Loucy (cell line): ENCODE data around the gene SIX3.

ENCODE experiments used
- H2AFZ ChIP-seq: fragments of 200-600 bp; sonication (generic); 2 replicates; pipeline ENCODE4 v1.6.0; 2016; ENCODE audit warnings: antibody characterized with exemption, mild to moderate bottlenecking, low read length, moderate library complexity
- H3F3A ChIP-seq: fragments of 200-600 bp; 2 replicates; pipeline ENCODE4 v1.6.0; 2016; ENCODE audit warnings: antibody characterized with exemption, low read depth, mild to moderate bottlenecking
- H3K27me3 ChIP-seq: fragments of 200-600 bp; sonication (generic); 2 replicates; pipeline ENCODE4 v1.6.1; 2014; ENCODE audit warnings: low read length, mild to moderate bottlenecking; ENCODE audit not compliant: insufficient read depth, poor library complexity, severe bottlenecking
- H3K36me3 ChIP-seq: fragments of 200-600 bp; sonication (generic); 2 replicates; pipeline ENCODE4 v1.6.1; 2016; ENCODE audit warnings: low read length; ENCODE audit not compliant: insufficient read depth
- H3K4me1 ChIP-seq: fragments of 200-600 bp; sonication (generic); 2 replicates; pipeline ENCODE4 v1.5.1; 2014; ENCODE audit warnings: low read length, mild to moderate bottlenecking; ENCODE audit not compliant: insufficient read depth, poor library complexity, severe bottlenecking
- H3K4me2 ChIP-seq: fragments of 200-600 bp; sonication (generic); 2 replicates; pipeline ENCODE4 v1.6.0; 2014; ENCODE audit warnings: antibody characterized with exemption, low read length, low read depth, mild to moderate bottlenecking; ENCODE audit not compliant: poor library complexity, severe bottlenecking
- H3K4me3 ChIP-seq: fragments of 200-600 bp; sonication (generic); 2 replicates; pipeline ENCODE4 v1.5.1; 2014; ENCODE audit warnings: low read length, mild to moderate bottlenecking, mixed read lengths; ENCODE audit not compliant: poor library complexity, severe bottlenecking
- H3K79me2 ChIP-seq: fragments of 200-600 bp; sonication (generic); 2 replicates; pipeline ENCODE4 v1.6.1; 2014; ENCODE audit warnings: low read length; ENCODE audit not compliant: insufficient read depth
- H3K9ac ChIP-seq: fragments of 200-600 bp; sonication (generic); 2 replicates; pipeline ENCODE4 v1.6.0; 2014; ENCODE audit warnings: mild to moderate bottlenecking, low read depth, low read length, moderate library complexity; ENCODE audit not compliant: poor library complexity, severe bottlenecking
- H3K9me2 ChIP-seq: fragments of 200-600 bp; sonication (generic); replicated peaks from 2 replicates; pipeline ENCODE4 v1.6.1; 2016; ENCODE audit warnings: low read depth, low read length, mixed read lengths
- H3K9me3 ChIP-seq: fragments of 200-600 bp; sonication (generic); 2 replicates; pipeline ENCODE4 v1.6.1; 2014; ENCODE audit warnings: mild to moderate bottlenecking, antibody characterized with exemption, low read length, low read depth; ENCODE audit not compliant: insufficient read depth
- H4K20me1 ChIP-seq: fragments of 200-600 bp; sonication (generic); 2 replicates; pipeline ENCODE4 v1.6.0; 2014; ENCODE audit warnings: antibody characterized with exemption, low read length, mild to moderate bottlenecking; ENCODE audit not compliant: insufficient read depth, poor library complexity, severe bottlenecking
- EZH2phosphoT487 ChIP-seq: fragments of 200-600 bp; IDR thresholded peaks from 2 replicates; pipeline ENCODE4 v1.6.1; 2018; ENCODE audit warnings: antibody characterized with exemption, mild to moderate bottlenecking, moderate library complexity, borderline replicate concordance
- TF ChIP-seq, protein P1 (sequence below): fragments of 200-600 bp; sonication (generic); conservative IDR thresholded peaks from 2 replicates; pipeline ENCODE4 v1.5.1; 2014; ENCODE audit warnings: mild to moderate bottlenecking, antibody characterized with exemption, low read length

SIX3 gene

GRCh38 chr2:44906972-44907371 is 34.5 kb upstream of the SIX3 start:
- Histone ChIP-seq H3K9me2 (no peaks in the 10 kb centered on the region), H3K9ac (no peak overlapping the region), H4K20me1 (no peaks in the 10 kb centered on the region), H3K36me3 (no peaks in the 10 kb centered on the region), H3F3A (no peaks in the 10 kb centered on the region), H3K4me1 (peaks cover 15% of the 10 kb centered on the region), H2AFZ (no peak overlapping the region), H3K27me3 (no peaks in the 10 kb centered on the region), H3K79me2 (no peaks in the 10 kb centered on the region), H3K4me2 (no peak overlapping the region), H3K4me3 (no peak overlapping the region), H3K9me3 (no peaks in the 10 kb centered on the region)
- no peak for TF ChIP-seq EZH2phosphoT487
- TF ChIP-seq, protein P1, sequence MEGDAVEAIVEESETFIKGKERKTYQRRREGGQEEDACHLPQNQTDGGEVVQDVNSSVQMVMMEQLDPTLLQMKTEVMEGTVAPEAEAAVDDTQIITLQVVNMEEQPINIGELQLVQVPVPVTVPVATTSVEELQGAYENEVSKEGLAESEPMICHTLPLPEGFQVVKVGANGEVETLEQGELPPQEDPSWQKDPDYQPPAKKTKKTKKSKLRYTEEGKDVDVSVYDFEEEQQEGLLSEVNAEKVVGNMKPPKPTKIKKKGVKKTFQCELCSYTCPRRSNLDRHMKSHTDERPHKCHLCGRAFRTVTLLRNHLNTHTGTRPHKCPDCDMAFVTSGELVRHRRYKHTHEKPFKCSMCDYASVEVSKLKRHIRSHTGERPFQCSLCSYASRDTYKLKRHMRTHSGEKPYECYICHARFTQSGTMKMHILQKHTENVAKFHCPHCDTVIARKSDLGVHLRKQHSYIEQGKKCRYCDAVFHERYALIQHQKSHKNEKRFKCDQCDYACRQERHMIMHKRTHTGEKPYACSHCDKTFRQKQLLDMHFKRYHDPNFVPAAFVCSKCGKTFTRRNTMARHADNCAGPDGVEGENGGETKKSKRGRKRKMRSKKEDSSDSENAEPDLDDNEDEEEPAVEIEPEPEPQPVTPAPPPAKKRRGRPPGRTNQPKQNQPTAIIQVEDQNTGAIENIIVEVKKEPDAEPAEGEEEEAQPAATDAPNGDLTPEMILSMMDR, result no peak

DNA sequence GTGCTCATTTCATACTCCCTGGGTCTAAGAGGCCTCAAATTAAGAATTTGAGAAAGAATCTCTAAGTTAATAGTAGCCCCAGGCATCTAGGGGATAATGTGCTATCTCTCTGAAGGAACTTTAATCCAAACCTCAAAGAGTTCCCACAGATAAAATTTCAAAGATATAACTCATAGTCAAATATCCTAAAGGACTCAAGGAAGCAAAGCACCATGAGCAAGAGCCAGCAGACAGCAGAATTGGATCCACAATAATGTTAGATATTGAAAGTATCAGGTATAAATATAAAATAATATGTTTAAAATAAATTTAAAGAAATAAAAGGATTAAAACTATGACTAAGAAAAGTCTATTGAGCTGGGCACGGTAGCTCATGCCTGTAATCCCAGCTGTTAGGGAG is 31.7 kb upstream of the SIX3 start:
- no peaks in the 10 kb centered on the region for H3K36me3 ChIP-seq
- no peak overlapping the region for H3K4me3 ChIP-seq
- no peaks in the 10 kb centered on the region for H3K4me1 ChIP-seq
- H3K27me3 ChIP-seq, result no peaks in the 10 kb centered on the region
- no peak overlapping the region for H2AFZ ChIP-seq
- H3K9me2 ChIP-seq, result no peaks in the 10 kb centered on the region
- H3K4me2 ChIP-seq, result no peak overlapping the region
- no peaks in the 10 kb centered on the region for H3K79me2 ChIP-seq
- no peak overlapping the region for H3K9ac ChIP-seq
- no peaks in the 10 kb centered on the region for H3K9me3 ChIP-seq
- TF ChIP-seq, protein P1, result no peak
- no peak for TF ChIP-seq EZH2phosphoT487
- H3F3A ChIP-seq, result no peaks in the 10 kb centered on the region
- H4K20me1 ChIP-seq, result no peaks in the 10 kb centered on the region

DNA sequence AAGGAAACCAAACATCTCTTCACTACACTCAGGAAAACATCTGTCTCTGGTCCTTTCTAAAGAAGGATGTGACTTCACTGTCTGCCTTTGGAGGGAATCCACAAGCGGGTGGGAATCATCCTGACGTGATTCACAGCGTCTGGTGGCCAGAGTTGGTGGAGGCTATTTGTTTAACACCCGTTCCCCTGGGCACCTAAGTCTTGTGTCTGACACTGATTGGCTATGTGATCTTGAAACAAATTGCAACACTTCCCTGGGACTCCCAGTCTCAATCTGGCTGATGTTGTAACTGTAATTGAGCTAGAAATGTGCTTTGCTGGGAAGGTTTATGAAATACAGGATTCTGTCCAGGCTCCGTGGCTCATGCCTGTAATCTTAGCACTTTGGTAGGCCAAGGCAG is 28.8 kb upstream of the SIX3 start:
- H3K4me3 ChIP-seq, result no peak overlapping the region
- H3K79me2 ChIP-seq, result no peaks in the 10 kb centered on the region
- H2AFZ ChIP-seq, result no peak overlapping the region
- no peaks in the 10 kb centered on the region for H4K20me1 ChIP-seq
- H3K9ac ChIP-seq, result no peak overlapping the region
- H3K36me3 ChIP-seq, result no peaks in the 10 kb centered on the region
- no peaks in the 10 kb centered on the region for H3F3A ChIP-seq
- H3K9me3 ChIP-seq, result no peaks in the 10 kb centered on the region
- TF ChIP-seq EZH2phosphoT487, result no peak
- TF ChIP-seq, protein P1, result no peak
- H3K27me3 ChIP-seq, result no peaks in the 10 kb centered on the region
- no peaks in the 10 kb centered on the region for H3K9me2 ChIP-seq
- no peak overlapping the region for H3K4me2 ChIP-seq
- H3K4me1 ChIP-seq, result no peaks in the 10 kb centered on the region
